Panc1 (cell line): ENCODE data around the gene ATG14. TPM values are rescaled to one million over a fixed set of nuclear protein-coding genes. Genes with fewer than 3 reads are reported as not detected.

ENCODE experiments used
- ATAC-seq: fragments of 200-7000 bp; cut with Tn5 transposase; 2 replicates; pipeline ENCODE4 v1.9.1; 2020; ENCODE audit warnings: mild to moderate bottlenecking, moderate library complexity
- BruUV-seq: library from RNA; stranded (reverse); fragments of 400-500 nt; replicated peaks from 2 replicates; lab custom pipeline; 2021; lab: Mats Ljungman, UMichigan
- CTCF ChIA-PET: fragments of 300-600 bp; sonication (Branson Sonifier 250); formaldehyde crosslinking; loops from one replicate; lab custom pipeline; 2022; ENCODE audit warnings: antibody characterized with exemption; lab: Charles Lee
- POLR2A ChIA-PET: fragments of 300-600 bp; sonication (Branson Sonifier 250); formaldehyde crosslinking; loops from one replicate; lab custom pipeline; 2022; ENCODE audit warnings: antibody characterized with exemption; lab: Charles Lee
- DNase-seq: peaks from one replicate; pipeline ENCODE4 v3.0.0-alpha.2; 2010; ENCODE audit warnings: low read depth, low spot score
- H3K27ac ChIP-seq: 2 replicates; pipeline ENCODE4 v1.5.1; 2011; ENCODE audit warnings: mild to moderate bottlenecking, low read length, inconsistent platforms
- H3K27me3 ChIP-seq: fragments of 200-500 bp; sonication (Bioruptor generic); 2 replicates; pipeline ENCODE4 v1.6.0; 2014; ENCODE audit warnings: low read length, inconsistent platforms; ENCODE audit not compliant: control insufficient read depth, insufficient read depth
- H3K36me3 ChIP-seq: fragments of 200-500 bp; sonication (Bioruptor generic); 2 replicates; pipeline ENCODE4 v1.5.1; 2014; ENCODE audit warnings: inconsistent platforms, mild to moderate bottlenecking, low read length, moderate library complexity; ENCODE audit not compliant: control insufficient read depth, insufficient read depth
- H3K4me1 ChIP-seq: 2 replicates; pipeline ENCODE4 v1.5.1; 2011; ENCODE audit warnings: inconsistent platforms, mild to moderate bottlenecking, low read length, moderate library complexity; ENCODE audit not compliant: control insufficient read depth, insufficient read depth
- H3K4me3 ChIP-seq, 2 experiments: 2 replicates each; pipeline ENCODE4 v1.5.1; 2011 to 2012; ENCODE audit warnings: low read depth in 2 of 2, low read length in 2 of 2, mild to moderate bottlenecking in 2 of 2, inconsistent platforms in 1 of 2, moderate library complexity in 1 of 2
- H3K9me3 ChIP-seq: fragments of 200-500 bp; sonication (Bioruptor generic); 2 replicates; pipeline ENCODE4 v1.5.1; 2014; ENCODE audit warnings: low read depth, mild to moderate bottlenecking, inconsistent platforms, low read length, moderate library complexity; ENCODE audit not compliant: control insufficient read depth, insufficient read depth
- POLR2AphosphoS5 ChIP-seq: IDR thresholded peaks from 2 replicates; pipeline ENCODE4 v1.6.1; 2012; ENCODE audit warnings: mild to moderate bottlenecking, low read depth, low read length, moderate library complexity
- TCF7L2 ChIP-seq: IDR thresholded peaks from 2 replicates; pipeline ENCODE4 v1.6.1; 2011; ENCODE audit warnings: mild to moderate bottlenecking, low read depth, low read length, inconsistent platforms
- in situ Hi-C: cut with HindIII; loops from 2 replicates; pipeline ENCODE4 v1.10.0; 2016; ENCODE audit warnings: low sequenced_read_pairs, low pct_unique_long_range_greater_than_20kb
- intact Hi-C: fragments of 100-400 bp; cut with micrococcal nuclease; formaldehyde crosslinking; loops from one replicate; pipeline ENCODE4 v1.10.0; 2022; ENCODE audit not compliant: unreplicated experiment
- total RNA-seq: library from RNA; stranded (reverse); gene quantifications from one replicate; pipeline ENCODE4 v1.2.1, GENCODE V29; 2021; ENCODE audit not compliant: unreplicated experiment
- TF ChIP-seq, protein P1 (sequence below): fragments of 450-650 bp; IDR thresholded peaks from 2 replicates; pipeline ENCODE4 v1.5.1; 2017; ENCODE audit warnings: mild to moderate bottlenecking
- TF ChIP-seq, protein P2 (sequence below), 2 experiments: IDR thresholded peaks; 2 replicates each; pipeline ENCODE4 v1.6.1; 2011 to 2012; ENCODE audit warnings: low read depth in 2 of 2, control low read depth in 1 of 2, low read length in 1 of 2, mild to moderate bottlenecking in 1 of 2, moderate library complexity in 1 of 2; ENCODE audit not compliant: insufficient read depth in 1 of 2

The ATG14 gene
- total RNA-seq, 1 experiment from 2014 or later, result 7.1 TPM

DNA sequence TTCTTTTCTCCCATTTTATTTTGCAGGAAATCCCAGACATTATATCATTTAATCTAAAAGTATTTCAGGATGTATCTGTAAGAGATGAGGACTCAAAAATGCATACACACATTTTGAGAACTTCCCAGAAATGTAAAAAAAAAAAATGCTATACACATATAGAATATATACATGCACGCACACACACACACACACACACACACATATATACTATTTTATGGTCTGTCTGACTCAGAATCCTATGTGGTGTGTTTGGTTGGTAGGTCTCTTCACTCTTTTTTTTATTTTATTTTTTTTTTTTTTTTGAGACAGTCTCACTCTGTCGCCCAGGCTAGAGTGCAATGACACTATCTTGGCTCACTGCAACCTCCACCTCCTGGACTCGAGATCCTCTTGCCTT lies 74.9 kb downstream of the ATG14 start:
- H3K9me3 ChIP-seq, result no peaks in the 10 kb centered on the region
- H3K27me3 ChIP-seq, result no peaks in the 10 kb centered on the region
- in situ Hi-C loops, result no loop called here
- ChIA-PET POLR2A (no interaction called here), CTCF (no interaction called here)
- H3K36me3 ChIP-seq, result no peaks in the 10 kb centered on the region
- no TSS peak for BruUV-seq
- no peak for ATAC-seq
- intact Hi-C loops, result no loop called here
- no peak for DNase-seq
- H3K27ac ChIP-seq, result peak overlapping the region; percentile 39; the same call in 1 of the 2 replicates
- TF ChIP-seq, protein P1, sequence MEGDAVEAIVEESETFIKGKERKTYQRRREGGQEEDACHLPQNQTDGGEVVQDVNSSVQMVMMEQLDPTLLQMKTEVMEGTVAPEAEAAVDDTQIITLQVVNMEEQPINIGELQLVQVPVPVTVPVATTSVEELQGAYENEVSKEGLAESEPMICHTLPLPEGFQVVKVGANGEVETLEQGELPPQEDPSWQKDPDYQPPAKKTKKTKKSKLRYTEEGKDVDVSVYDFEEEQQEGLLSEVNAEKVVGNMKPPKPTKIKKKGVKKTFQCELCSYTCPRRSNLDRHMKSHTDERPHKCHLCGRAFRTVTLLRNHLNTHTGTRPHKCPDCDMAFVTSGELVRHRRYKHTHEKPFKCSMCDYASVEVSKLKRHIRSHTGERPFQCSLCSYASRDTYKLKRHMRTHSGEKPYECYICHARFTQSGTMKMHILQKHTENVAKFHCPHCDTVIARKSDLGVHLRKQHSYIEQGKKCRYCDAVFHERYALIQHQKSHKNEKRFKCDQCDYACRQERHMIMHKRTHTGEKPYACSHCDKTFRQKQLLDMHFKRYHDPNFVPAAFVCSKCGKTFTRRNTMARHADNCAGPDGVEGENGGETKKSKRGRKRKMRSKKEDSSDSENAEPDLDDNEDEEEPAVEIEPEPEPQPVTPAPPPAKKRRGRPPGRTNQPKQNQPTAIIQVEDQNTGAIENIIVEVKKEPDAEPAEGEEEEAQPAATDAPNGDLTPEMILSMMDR, result no peak
- TF ChIP-seq TCF7L2, result no peak
- TF ChIP-seq, protein P2, sequence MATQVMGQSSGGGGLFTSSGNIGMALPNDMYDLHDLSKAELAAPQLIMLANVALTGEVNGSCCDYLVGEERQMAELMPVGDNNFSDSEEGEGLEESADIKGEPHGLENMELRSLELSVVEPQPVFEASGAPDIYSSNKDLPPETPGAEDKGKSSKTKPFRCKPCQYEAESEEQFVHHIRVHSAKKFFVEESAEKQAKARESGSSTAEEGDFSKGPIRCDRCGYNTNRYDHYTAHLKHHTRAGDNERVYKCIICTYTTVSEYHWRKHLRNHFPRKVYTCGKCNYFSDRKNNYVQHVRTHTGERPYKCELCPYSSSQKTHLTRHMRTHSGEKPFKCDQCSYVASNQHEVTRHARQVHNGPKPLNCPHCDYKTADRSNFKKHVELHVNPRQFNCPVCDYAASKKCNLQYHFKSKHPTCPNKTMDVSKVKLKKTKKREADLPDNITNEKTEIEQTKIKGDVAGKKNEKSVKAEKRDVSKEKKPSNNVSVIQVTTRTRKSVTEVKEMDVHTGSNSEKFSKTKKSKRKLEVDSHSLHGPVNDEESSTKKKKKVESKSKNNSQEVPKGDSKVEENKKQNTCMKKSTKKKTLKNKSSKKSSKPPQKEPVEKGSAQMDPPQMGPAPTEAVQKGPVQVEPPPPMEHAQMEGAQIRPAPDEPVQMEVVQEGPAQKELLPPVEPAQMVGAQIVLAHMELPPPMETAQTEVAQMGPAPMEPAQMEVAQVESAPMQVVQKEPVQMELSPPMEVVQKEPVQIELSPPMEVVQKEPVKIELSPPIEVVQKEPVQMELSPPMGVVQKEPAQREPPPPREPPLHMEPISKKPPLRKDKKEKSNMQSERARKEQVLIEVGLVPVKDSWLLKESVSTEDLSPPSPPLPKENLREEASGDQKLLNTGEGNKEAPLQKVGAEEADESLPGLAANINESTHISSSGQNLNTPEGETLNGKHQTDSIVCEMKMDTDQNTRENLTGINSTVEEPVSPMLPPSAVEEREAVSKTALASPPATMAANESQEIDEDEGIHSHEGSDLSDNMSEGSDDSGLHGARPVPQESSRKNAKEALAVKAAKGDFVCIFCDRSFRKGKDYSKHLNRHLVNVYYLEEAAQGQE (IDR thresholded peaks at IDR 0.05; ENCODE audit: insufficient read depth in 1 of 2, low read depth in 2 of 2, low read length in 1 of 2), result no peak
- TF ChIP-seq POLR2AphosphoS5, result no peak
- no peak overlapping the region for H3K4me3 ChIP-seq
- H3K4me1 ChIP-seq, result peaks cover 45% of the 10 kb centered on the region

DNA sequence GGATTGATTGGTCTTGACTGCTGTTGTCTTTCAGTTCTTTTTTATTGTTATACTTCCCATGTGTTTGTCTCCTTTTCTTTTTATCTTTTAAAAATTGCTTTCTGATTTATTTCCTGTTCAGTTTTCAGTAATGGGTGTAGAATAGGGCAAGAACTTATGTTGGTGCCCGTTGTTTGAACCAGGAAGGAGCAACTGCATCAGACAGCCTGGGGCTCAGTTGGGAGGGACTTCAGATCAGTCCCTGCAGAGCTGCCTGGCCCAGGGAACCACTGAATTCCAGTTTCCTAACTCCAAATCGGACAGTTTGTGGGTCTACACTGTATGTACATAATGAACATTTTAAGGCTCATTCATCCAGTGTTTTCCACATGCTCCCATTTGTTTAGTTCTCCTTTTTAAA lies 75.5 kb downstream of the ATG14 start:
- Histone ChIP-seq H3K4me1 (peaks cover 45% of the 10 kb centered on the region), H3K36me3 (no peaks in the 10 kb centered on the region), H3K9me3 (no peaks in the 10 kb centered on the region), H3K4me3 (no peak overlapping the region), H3K27me3 (no peaks in the 10 kb centered on the region), H3K27ac (peak overlapping the region; percentile 39; the same call in 1 of the 2 replicates)
- DNase-seq (no peak), ATAC-seq (no peak)
- in situ Hi-C loops, result no loop called here
- intact Hi-C loops, result no loop called here
- POLR2A ChIA-PET, result no interaction called here
- CTCF ChIA-PET, result no interaction called here
- TF ChIP-seq POLR2AphosphoS5, result no peak
- TF ChIP-seq, protein P1, result no peak
- BruUV-seq, result no TSS peak
